ENCODE measurements around the gene TACC2.
"Not testable (repeated sequence)": the region's sequence is repeated elsewhere in the genome, so short reads cannot be mapped to it uniquely, and the experiment has no call there.

TACC2 gene

DNA sequence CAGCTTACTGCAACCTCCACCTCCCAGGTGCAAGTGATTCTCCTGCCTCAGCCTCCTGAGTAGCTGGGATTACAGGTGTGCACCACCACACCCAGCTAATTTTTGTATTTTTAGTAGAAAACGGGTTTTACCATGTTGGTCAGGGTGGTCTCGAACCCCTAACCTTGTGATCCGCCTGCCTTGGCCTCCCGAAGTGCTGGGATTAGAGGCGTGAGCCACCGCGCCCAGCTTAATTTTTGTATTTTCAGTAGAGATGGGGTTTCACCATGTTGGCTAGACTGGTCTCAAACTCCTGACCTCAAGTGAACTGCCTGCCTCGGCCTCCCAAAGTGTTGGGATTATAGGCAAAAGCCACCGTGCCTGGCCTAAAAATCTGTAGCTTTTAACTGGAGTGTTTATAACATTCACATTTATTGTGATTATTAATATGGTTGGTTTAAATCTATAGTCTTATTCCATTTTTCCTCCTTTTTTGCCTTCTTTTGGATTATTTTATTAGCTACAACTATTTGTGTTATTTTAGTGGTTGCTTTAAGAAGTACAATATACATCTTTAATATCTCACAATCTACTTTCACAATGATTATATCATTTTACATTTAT lies 77.5 kb downstream of the TACC2 start:
- DNase-seq: not testable (repeated sequence)

DNA sequence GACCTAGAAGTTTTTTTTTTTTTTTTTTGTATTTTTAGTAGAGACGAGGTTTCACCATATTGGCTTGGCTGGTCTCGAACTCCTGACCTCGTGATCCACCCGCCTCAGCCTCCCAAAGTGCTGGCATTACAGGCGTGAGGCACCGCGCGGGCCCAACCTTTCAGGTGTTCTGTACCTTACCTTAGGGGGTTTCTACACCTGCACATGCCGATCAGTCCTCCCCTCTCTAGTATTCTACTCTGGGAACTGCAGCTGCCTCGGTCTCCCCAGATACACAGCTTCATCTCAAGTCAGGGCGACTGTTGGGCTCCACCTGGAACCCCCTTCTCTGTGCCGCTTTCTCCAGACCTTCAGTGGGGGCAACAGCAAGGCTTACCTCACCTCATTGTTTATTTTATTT lies 79.9 kb downstream of the TACC2 start:
- no peak for DNase-seq

DNA sequence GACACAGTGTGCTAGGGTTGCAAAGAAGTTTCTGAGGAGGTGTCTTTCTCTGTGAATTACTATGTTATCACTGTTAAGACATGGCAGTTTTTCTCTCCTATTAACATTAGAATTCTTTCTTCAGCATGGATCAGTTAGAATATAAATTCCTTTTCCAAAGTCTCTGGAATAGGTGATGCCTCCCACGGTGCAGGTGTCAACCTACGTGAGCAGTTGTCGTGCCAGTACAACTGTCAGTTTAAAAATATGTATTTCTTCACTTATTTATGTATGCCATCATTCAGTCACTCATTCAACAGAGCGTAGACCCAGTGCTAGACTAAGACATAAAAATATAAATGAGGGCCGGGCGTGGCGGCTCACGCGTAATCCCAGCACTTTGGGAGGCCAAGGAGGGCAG lies 83.5 kb downstream of the TACC2 start:
- no peak for DNase-seq

DNA sequence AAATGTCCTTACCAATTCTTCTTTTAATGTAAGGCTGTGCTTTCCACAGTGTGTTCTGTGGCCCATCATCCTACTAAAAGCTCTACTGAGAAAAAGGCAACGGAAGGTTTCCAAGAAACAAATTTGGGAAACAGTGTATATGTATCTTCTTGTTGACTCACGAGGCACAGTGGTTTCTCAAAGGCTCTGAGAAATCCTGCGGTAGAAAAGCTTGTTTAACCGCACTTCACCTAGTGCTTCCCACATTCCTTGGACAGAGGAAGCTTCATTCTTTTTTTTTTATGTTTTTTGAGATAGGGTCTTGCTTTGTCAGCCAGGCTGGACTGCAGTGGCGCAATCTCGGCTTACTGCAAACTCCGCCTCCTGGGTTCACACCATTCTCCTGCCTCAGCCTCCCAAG lies 84.5 kb downstream of the TACC2 start:
- no peak for DNase-seq

DNA sequence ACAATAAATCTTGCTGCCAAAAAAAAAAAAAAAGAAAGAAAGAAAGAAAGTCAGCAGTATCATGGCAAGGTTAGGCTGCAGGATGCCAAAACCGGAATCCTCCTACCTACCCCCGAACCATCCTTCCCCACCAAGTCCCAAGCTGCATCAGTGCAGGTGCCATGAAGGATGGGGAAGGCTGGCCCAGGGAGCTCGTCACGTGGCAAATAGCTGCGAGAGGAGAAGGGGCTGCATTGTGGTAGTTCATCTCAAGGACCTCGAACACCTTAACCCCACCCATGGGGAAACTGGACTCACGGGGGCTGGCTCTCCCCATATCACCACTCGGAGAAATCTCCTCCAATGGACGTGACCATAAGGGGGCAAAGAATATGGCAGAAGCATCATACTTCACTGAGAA lies 86.2 kb downstream of the TACC2 start:
- DNase-seq: no peak

DNA sequence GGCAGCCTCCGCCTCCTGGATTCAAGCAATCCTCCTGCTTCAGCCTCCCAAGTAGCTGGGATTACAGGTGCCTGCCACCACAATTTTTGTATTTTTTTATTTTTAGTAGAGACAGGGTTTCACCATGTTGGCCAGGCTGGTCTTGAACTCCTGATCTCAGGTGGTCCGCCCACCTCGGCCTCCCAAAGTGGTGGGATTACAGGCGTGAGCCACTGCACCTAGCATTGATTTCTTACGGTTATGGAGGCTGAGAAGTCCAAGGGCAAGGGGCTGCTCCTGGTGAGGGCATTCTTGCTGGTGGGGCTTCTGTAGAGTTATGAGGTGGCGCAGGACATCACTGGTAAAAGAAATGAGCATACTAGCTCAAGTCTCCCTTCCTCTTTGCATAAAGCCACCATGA lies 86.9 kb downstream of the TACC2 start:
- DNase-seq: not testable (repeated sequence)

DNA sequence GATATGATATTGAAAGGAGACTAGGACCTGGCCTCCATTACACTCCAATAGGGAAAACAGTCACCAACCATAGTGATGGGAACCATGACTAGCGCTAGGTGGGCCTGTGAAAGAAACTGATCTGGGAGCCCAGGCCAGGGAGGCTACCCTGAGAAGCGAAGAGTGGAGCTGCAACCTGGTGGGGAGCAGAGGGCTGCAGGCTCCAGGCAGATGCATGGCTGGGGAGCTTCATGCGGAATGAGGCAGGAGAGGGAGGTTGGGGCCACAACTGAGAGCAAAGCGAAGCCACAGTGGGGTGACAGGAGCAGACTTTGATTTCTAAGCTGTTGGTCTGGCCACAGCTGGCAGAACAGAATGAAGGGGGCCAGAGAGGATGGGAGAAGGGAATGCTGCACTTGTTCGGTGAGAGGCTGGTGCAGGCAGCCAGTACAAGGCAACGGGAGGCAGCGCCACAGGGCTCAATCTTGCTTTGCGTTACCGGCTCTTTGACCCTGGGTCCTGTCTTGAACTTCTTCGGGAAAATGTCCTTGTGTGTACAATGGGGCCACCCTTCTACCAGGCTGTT lies 88.4 kb downstream of the TACC2 start:
- DNase-seq: no peak

DNA sequence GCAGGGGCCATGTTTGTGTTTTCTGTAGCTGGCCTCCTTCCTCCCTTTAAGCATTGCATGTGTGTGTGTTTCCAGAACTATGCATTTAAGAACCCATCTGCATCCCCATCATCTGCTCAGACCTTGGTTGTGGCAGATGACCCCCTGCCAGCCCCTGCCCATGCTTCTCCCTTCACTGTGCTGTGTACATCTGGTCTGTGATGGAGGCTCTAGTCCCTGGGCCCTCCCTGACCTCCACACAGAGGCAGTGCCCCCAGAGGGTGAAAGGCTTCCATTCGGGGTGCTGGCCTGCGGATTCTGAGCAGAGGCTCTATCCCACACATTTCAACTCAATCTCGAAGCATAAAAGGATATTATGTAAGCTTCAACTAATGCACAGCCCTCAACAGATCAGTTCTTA lies 89.4 kb downstream of the TACC2 start:
- DNase-seq: no peak

DNA sequence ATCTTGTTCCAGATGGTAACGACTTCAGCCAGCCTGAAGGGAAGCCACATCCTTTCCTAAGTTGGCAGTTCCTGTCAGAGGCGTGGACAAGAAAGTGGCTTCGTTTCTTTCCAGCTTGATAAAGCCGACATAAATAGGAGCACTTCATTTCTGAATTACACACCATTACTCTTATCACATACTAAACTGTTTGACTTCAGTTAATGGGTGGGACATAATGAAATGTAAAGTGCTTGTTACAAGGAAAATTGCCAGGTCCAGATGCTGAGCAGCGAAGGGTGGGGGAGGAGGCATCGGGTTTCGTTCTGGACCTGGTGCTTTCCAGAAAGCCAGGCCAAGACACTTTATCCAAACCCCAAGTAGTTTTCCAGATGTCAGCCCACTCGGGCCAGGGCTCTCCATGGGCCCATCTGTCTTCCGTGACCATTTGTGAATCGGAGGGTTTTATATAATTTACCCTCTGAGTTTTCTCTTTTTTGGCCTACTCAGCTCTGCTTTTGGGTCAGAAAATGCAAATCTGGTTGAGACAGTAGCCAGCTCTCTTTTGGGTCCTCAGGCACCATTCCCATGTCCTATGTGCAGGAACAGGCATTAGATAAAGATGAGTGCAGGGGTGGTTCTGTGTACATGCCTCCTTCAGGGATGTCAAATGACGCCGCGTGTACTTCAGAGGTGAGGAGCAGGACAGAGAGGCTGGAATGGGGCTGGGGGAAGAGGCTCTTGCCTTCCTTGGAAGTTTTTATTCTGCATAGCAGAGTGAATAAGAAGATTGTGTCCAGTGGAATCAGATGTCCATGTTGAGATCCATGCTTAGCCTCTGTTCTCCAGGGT lies 90.2 kb downstream of the TACC2 start:
- no peak for DNase-seq

DNA sequence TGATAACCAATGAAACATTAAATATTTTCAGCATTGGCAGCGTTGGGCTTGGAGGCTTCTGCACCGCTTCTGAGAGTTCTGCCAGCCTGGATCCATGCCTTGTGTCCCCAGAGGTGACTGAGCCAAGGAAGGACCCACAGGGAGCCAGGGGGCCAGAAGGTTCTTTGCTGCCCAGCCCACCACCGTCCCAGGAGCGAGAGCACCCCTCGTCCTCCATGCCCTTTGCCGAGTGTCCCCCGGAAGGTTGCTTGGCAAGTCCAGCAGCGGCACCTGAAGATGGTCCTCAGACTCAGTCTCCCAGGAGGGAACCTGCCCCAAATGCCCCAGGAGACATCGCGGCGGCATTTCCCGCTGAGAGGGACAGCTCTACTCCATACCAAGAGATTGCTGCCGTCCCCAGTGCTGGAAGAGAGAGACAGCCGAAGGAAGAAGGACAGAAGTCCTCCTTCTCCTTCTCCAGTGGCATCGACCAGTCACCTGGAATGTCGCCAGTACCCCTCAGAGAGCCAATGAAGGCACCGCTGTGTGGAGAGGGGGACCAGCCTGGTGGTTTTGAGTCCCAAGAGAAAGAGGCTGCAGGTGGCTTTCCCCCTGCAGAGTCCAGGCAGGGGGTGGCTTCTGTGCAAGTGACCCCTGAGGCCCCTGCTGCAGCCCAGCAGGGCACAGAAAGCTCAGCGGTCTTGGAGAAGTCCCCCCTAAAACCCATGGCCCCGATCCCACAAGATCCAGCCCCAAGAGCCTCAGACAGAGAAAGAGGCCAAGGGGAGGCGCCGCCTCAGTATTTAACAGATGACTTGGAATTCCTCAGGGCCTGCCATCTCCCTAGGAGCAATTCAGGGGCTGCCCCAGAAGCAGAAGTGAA lies 93.9 kb downstream of the TACC2 start:
- no peak for DNase-seq

DNA sequence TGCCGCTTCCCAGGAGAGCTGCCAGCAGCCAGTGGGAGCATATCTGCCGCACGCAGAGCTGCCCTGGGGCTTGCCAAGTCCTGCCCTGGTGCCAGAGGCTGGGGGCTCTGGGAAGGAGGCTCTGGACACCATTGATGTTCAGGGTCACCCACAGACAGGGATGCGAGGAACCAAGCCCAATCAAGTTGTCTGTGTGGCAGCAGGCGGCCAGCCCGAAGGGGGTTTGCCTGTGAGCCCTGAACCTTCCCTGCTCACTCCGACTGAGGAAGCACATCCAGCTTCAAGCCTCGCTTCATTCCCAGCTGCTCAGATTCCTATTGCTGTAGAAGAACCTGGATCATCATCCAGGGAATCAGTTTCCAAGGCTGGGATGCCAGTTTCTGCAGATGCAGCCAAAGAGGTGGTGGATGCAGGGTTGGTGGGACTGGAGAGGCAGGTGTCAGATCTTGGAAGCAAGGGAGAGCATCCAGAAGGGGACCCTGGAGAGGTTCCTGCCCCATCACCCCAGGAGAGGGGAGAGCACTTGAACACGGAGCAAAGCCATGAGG lies 94.6 kb downstream of the TACC2 start:
- no peak for DNase-seq

DNA sequence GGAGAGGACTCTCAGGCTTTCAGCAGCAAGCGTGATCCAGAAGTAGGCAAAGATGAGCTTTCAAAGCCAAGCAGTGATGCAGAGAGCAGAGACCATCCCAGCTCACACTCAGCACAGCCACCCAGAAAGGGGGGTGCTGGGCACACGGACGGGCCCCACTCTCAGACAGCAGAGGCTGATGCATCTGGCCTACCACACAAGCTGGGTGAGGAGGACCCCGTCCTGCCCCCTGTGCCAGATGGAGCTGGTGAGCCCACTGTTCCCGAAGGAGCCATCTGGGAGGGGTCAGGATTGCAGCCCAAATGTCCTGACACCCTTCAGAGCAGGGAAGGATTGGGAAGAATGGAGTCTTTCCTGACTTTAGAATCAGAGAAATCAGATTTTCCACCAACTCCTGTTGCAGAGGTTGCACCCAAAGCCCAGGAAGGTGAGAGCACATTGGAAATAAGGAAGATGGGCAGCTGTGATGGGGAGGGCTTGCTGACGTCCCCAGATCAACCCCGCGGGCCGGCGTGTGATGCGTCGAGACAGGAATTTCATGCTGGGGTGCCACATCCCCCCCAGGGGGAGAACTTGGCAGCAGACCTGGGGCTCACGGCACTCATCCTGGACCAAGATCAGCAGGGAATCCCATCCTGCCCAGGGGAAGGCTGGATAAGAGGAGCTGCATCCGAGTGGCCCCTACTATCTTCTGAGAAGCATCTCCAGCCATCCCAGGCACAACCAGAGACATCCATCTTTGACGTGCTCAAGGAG lies 95.5 kb downstream of the TACC2 start:
- DNase-seq: no peak

DNA sequence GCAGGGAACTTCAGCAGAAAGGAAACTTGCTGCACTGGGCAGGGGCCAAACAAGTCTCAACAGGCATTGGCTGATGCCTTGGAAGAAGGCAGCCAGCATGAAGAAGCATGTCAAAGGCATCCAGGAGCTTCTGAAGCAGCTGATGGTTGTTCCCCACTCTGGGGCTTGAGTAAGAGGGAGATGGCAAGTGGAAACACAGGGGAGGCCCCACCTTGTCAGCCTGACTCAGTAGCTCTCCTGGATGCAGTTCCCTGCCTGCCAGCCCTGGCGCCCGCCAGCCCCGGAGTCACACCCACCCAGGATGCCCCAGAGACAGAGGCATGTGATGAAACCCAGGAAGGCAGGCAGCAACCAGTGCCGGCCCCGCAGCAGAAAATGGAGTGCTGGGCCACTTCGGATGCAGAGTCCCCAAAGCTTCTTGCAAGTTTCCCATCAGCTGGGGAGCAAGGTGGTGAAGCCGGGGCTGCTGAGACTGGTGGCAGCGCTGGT lies 96.5 kb downstream of the TACC2 start:
- no peak for DNase-seq

DNA sequence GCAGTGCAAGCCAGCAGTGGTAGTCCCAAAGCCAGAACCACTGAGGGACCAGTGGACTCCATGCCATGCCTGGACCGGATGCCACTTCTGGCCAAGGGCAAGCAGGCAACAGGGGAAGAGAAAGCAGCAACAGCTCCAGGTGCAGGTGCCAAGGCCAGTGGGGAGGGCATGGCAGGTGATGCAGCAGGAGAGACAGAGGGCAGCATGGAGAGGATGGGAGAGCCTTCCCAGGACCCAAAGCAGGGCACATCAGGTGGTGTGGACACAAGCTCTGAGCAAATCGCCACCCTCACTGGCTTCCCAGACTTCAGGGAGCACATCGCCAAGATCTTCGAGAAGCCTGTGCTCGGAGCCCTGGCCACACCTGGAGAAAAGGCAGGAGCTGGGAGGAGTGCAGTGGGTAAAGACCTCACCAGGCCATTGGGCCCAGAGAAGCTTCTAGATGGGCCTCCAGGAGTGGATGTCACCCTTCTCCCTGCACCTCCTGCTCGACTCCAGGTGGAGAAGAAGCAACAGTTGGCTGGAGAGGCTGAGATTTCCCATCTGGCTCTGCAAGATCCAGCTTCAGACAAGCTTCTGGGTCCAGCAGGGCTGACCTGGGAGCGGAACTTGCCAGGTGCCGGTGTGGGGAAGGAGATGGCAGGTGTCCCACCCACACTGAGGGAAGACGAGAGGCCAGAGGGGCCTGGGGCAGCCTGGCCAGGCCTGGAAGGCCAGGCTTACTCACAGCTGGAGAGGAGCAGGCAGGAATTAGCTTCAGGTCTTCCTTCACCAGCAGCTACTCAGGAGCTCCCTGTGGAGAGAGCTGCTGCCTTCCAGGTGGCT lies 97.7 kb downstream of the TACC2 start:
- DNase-seq: no peak

DNA sequence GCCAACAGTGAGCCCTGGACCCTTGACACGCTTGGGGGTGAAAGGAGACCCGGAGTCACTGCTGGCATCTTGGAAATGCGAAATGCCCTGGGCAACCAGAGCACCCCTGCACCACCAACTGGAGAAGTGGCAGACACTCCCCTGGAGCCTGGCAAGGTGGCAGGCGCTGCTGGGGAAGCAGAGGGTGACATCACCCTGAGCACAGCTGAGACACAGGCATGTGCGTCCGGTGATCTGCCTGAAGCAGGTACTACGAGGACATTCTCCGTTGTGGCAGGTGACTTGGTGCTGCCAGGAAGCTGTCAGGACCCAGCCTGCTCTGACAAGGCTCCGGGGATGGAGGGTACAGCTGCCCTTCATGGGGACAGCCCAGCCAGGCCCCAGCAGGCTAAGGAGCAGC lies 98.5 kb downstream of the TACC2 start:
- DNase-seq: no peak

DNA sequence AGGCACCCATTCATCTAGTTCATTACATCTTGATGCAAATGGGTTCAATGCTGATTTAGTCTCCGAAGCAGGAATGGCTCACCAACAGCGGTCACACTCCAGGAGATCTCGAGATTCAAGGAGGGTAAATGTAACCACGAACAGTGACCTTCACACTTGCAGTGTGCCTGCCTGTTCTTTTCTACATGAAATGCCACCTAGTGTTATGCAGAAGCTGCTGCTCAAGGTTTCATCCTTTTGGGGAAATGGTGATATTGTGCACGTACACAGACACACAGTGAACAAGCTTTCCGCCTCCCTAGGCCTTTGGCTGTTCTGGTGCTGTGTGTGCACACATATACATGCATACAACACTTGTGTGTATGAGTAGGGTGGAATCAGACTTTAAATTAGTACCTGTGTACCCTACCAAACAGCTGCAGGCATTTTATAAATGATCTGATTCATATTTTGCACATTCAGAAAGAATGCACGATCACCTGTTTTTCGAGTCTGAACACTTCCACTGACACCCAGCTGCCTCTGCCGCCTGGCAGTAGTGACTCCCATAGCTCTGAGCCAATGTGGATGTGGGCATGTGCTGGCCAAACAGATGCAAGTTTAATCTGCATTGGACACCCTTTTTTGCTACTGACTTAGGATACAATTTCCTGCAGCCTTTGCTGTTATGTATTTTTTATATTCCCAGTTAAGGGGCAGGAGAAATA lies 100.5 kb downstream of the TACC2 start:
- DNase-seq: no peak

DNA sequence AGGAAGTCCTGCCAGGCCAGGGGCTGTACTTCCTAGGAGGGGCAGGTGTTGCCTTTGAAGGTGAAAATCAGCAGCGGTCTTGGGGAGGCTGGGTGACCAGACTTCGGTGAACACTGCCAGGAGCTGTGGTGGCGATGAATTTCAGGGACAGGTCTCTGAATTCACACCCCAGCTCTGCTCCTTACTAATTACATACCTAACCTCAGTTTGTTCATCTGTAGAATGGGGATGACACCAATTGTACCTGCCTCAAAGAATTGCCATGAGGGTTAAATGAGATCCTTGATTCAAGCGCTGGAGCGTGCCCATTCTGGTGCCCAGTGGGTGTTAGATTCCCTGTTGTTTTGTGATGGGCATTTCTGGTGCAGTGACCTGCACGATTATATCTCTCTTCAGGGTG lies 102.8 kb downstream of the TACC2 start:
- no peak for DNase-seq

DNA sequence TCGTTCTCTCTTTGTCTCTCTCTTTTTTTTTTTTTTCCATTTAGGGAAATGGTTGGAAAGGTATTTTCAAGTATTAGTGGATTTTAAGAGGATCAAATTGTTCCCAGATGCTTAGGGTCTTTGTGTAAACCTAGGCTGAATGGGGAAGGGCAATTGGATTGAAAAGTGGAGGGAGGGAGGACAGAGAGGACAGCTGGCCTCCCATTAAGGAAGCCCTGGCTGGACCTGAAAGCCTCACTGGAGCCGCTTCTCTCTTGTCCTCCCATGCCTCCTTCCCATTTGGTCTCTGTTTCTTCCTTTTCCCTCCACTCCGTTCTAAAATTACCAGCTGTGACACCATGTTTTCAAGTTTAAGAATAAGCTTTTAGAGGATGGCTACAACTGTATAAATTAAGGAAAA lies 104.1 kb downstream of the TACC2 start:
- no peak for DNase-seq

DNA sequence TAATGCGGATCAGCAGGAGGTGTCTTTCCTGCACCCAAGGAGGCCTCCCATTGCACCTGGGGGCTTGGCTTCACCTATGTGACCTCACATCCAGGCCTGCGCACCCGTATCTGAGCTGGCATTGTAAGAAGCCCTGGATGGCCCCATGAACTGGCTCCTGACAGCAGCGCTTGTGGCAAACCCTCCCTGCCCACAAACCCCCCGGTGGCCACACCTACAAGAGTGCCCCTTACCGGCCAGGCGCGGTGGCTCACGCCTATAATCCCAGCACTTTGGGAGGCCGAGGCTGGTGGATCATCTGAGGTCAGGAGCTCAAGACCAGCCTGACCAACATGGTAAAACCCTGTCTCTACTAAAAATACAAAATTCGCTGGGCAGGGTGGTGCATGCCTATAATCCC lies 107.2 kb downstream of the TACC2 start:
- DNase-seq: not testable (repeated sequence)

DNA sequence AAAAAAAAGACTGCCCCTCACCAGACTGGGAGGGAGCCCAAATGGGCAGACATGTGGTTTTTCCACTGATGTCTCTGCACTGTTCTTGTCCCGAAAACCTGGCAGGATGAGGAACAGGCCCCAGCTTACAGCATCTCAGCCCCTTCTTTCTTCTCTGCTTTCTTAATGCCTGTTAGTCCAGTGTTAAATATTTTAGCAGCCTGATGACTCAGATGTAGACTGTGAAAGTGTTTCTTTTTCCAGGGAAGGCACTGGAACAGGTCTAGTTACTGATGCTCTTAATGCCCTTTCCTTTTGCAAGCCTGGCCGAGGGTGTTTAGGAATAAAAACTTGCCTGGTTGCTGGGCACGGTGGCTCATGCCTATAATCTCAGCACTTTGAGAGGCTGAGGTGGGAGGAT lies 107.7 kb downstream of the TACC2 start:
- DNase-seq: no peak

DNA sequence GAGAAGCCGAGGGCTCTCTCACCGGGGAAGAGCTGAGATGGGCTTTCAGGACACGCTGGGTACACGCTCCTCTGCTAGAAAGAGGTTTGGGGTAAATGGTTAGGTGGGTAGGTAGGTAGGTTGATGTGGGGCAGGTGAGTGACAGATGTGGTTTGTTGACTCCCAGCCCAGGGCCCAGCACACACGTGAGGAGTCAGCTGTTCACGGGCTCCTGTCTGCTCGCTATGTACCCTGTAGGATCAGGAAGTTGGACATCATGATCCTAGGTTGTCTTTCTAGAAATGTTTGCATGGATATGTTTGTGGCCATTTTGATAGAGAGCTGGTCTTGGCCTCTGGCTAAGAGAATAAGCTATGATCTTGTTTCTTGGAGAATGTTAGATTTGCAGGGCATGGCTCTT lies 109.0 kb downstream of the TACC2 start:
- DNase-seq: no peak

Data from amniotic stem cell (primary cell).